HCT116 (cell line): ENCODE results near the gene CGNL1. TPM values are rescaled to one million over a fixed set of nuclear protein-coding genes. Genes with fewer than 3 reads are reported as not detected.

ENCODE experiments used
- ATAC-seq: fragments of 200-7000 bp; cut with Tn5 transposase; 2 replicates; pipeline ENCODE4 v1.9.1; 2020; ENCODE audit warnings: mild to moderate bottlenecking, moderate library complexity
- BruUV-seq: library from RNA; stranded (reverse); fragments of 400-500 nt; replicated peaks from 2 replicates; lab custom pipeline; 2021; lab: Mats Ljungman, UMichigan
- CTCF ChIA-PET: fragments of 300-600 bp; sonication (Branson Sonifier 250); formaldehyde crosslinking; loops from one replicate; lab custom pipeline; 2021; ENCODE audit warnings: antibody characterized with exemption; lab: Charles Lee
- POLR2A ChIA-PET: fragments of 300-600, 350-600 bp; sonication (Branson Sonifier 250); formaldehyde crosslinking; loops from one replicate; lab custom pipeline; 2021; ENCODE audit warnings: antibody characterized with exemption; lab: Charles Lee
- RAD21 ChIA-PET, 2 experiments: fragments of 300-600 bp; sonication (Branson Sonifier 250); formaldehyde crosslinking; loops; one replicate each; lab custom pipeline; 2023; ENCODE audit warnings: low total read pairs in 2 of 2; ENCODE audit not compliant: uncharacterized antibody in 2 of 2, unreplicated experiment in 2 of 2, low non-redundant PET in 1 of 2; lab: Charles Lee
- DNase-seq: peaks from one replicate; pipeline ENCODE4 v3.0.0-alpha.2; 2010; ENCODE audit warnings: low read depth, low spot score
- H2AFZ ChIP-seq: fragments of 200-600 bp; shearing (Covaris generic), sonication (generic); 2 replicates; pipeline ENCODE4 v1.6.1; 2017; ENCODE audit warnings: low read depth, mixed run types, mixed read lengths, antibody characterized with exemption, low read length; ENCODE audit not compliant: poor library complexity, severe bottlenecking
- H3K27ac ChIP-seq: 2 replicates; pipeline ENCODE4 v1.5.1; 2012; ENCODE audit warnings: low read depth, low read length
- H3K27me3 ChIP-seq: fragments of 200-600 bp; sonication (generic); 2 replicates; pipeline ENCODE4 v1.6.1; 2016; ENCODE audit warnings: mixed run types, low read length, mixed read lengths; ENCODE audit not compliant: insufficient read depth
- H3K36me3 ChIP-seq, 2 experiments: fragments of 200-500 bp in 1 of 2; fragments of 200-600 bp in 1 of 2; sonication (Bioruptor generic) in 1 of 2; sonication (generic) in 1 of 2; 2 replicates each; pipeline versions ENCODE4 v1.5.1 to v1.6.1; 2014 to 2016; ENCODE audit warnings: low read length in 2 of 2, inconsistent platforms in 1 of 2, mixed read lengths in 1 of 2, mixed run types in 1 of 2; ENCODE audit not compliant: insufficient read depth in 2 of 2, control insufficient read depth in 1 of 2
- H3K4me1 ChIP-seq, 2 experiments: fragments of 200-600 bp in 1 of 2; sonication (generic) in 1 of 2; 2 replicates each; pipeline versions ENCODE4 v1.5.1 to v1.6.1; 2012 to 2017; ENCODE audit warnings: low read length in 2 of 2, inconsistent platforms in 1 of 2, mild to moderate bottlenecking in 1 of 2, mixed read lengths in 1 of 2, mixed run types in 1 of 2, moderate library complexity in 1 of 2; ENCODE audit not compliant: insufficient read depth in 2 of 2, control insufficient read depth in 1 of 2
- H3K4me2 ChIP-seq: fragments of 200-600 bp; sonication (generic); 2 replicates; pipeline ENCODE4 v1.6.1; 2017; ENCODE audit warnings: mixed run types, low read length, mixed read lengths
- H3K4me3 ChIP-seq, 2 experiments: fragments of 200-600 bp in 1 of 2; sonication (generic) in 1 of 2; replicated peaks in 1 of 2; 2 replicates each; pipeline ENCODE4 v1.5.1; 2011 to 2016; ENCODE audit warnings: low read length in 2 of 2, control low read depth in 1 of 2, low read depth in 1 of 2, mild to moderate bottlenecking in 1 of 2, mixed read lengths in 1 of 2, mixed run types in 1 of 2
- H3K79me2 ChIP-seq: fragments of 200-600 bp; sonication (generic); 2 replicates; pipeline ENCODE4 v1.6.1; 2017; ENCODE audit warnings: mild to moderate bottlenecking, mixed run types, low read length, moderate library complexity, mixed read lengths; ENCODE audit not compliant: insufficient read depth
- H3K9ac ChIP-seq: fragments of 200-600 bp; sonication (generic); 2 replicates; pipeline ENCODE4 v1.6.1; 2016; ENCODE audit warnings: low read length, mixed read lengths
- H3K9me2 ChIP-seq: fragments of 200-600 bp; sonication (generic), shearing (Covaris generic); 2 replicates; pipeline ENCODE4 v1.6.1; 2017; ENCODE audit warnings: mixed run types, mild to moderate bottlenecking, moderate library complexity; ENCODE audit not compliant: insufficient read depth
- H3K9me3 ChIP-seq, 2 experiments: fragments of 200-500 bp in 1 of 2; fragments of 200-600 bp in 1 of 2; sonication (Bioruptor generic) in 1 of 2; sonication (generic) in 1 of 2; 2 replicates each; pipeline ENCODE4 v1.6.1; 2014 to 2017; ENCODE audit warnings: low read length in 2 of 2, mixed read lengths in 2 of 2, inconsistent platforms in 1 of 2, low read depth in 1 of 2, mild to moderate bottlenecking in 1 of 2, mixed run types in 1 of 2, moderate library complexity in 1 of 2; ENCODE audit not compliant: control insufficient read depth in 1 of 2, insufficient read depth in 1 of 2
- H4K20me1 ChIP-seq: fragments of 200-600 bp; sonication (generic), shearing (Covaris generic); 2 replicates; pipeline ENCODE4 v1.6.1; 2017; ENCODE audit warnings: mixed run types, mild to moderate bottlenecking, moderate library complexity; ENCODE audit not compliant: insufficient read depth
- ELF1 ChIP-seq: IDR thresholded peaks from 2 replicates; pipeline ENCODE4 v1.6.1; 2012; ENCODE audit warnings: low read depth, borderline replicate concordance
- EZH2 ChIP-seq: fragments of 200-600 bp; sonication (generic); IDR thresholded peaks from 2 replicates; pipeline ENCODE4 v1.6.1; 2017; ENCODE audit warnings: antibody characterized with exemption, mixed run types
- FOSL1 ChIP-seq: IDR thresholded peaks from 2 replicates; pipeline ENCODE4 v1.6.1; 2012; ENCODE audit warnings: low read depth
- JUND ChIP-seq: IDR thresholded peaks from 2 replicates; pipeline ENCODE4 v1.6.1; 2012
- POLR2A ChIP-seq: IDR thresholded peaks from 2 replicates; pipeline ENCODE4 v1.7.0; 2011; ENCODE audit warnings: borderline replicate concordance; ENCODE audit not compliant: insufficient read depth, insufficient read length; ENCODE audit errors: extremely low read depth
- SIN3A ChIP-seq: IDR thresholded peaks from 2 replicates; pipeline ENCODE4 v1.6.1; 2012; ENCODE audit warnings: low read depth
- SP1 ChIP-seq: IDR thresholded peaks from 2 replicates; pipeline ENCODE4 v1.6.1; 2012; ENCODE audit warnings: low read depth
- SRF ChIP-seq: IDR thresholded peaks from 2 replicates; pipeline ENCODE4 v1.6.1; 2012; ENCODE audit warnings: low read depth
- YY1 ChIP-seq: IDR thresholded peaks from 2 replicates; pipeline ENCODE4 v1.6.1; 2011; ENCODE audit warnings: low read length, low read depth, moderate library complexity, mild to moderate bottlenecking; ENCODE audit not compliant: insufficient replicate concordance; ENCODE audit errors: extremely low read depth
- intact Hi-C: fragments of 100-400 bp; cut with micrococcal nuclease; formaldehyde crosslinking; loops from 2 replicates; pipeline ENCODE4 v1.10.0; 2022
- total RNA-seq: library from RNA; stranded (reverse); gene quantifications from one replicate; pipeline ENCODE4 v1.2.1, GENCODE V29; 2021; ENCODE audit not compliant: unreplicated experiment
- TF ChIP-seq, protein P1 (sequence below): IDR thresholded peaks from 2 replicates; pipeline ENCODE4 v1.6.1; 2012; ENCODE audit warnings: low read depth
- TF ChIP-seq, protein P2 (sequence below): IDR thresholded peaks from 2 replicates; pipeline ENCODE4 v1.6.1; 2012
- TF ChIP-seq, protein P3 (sequence below): IDR thresholded peaks from 2 replicates; pipeline ENCODE4 v1.6.1; 2012

Gene CGNL1
- total RNA-seq, 1 experiment from 2014 or later: 2.2 TPM

DNA sequence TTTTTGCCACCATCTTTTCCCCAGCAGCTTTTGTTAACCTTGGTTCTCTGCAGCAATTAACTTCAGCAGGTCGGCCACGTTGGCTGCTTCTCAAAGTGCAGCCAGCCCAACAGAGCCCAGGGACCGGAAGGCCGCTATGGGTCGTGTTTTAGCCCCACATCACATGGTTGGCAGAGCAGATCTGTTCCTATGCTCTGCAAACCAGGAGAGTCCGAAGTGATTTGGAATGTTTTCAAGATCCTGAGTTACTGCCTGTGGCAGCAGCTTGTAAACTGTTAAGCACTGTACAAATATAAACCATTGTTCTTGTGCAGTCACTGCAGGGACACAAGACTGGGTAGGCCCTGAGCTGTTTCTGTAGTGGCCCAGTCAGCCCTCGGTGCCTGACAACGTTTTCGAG, 145.8 kb downstream of the CGNL1 start:
- H3K27ac ChIP-seq: no peak overlapping the region
- H3K9ac ChIP-seq: no peak overlapping the region
- no peaks in the 10 kb centered on the region for H3K27me3 ChIP-seq
- H3K79me2 ChIP-seq: no peaks in the 10 kb centered on the region
- ChIA-PET POLR2A (no interaction called here), RAD21 (no interaction called here)
- H3K4me3 ChIP-seq: no peak overlapping the region
- DNase-seq: no peak
- H3K9me3 ChIP-seq: no peaks in the 10 kb centered on the region
- no peak overlapping the region for H3K4me2 ChIP-seq
- no peaks in the 10 kb centered on the region for H3K9me2 ChIP-seq
- no peak for TF ChIP-seq POLR2A
- no peak for TF ChIP-seq YY1
- no peak for TF ChIP-seq FOSL1
- no peak for TF ChIP-seq SRF
- TF ChIP-seq JUND: no peak
- TF ChIP-seq ELF1: no peak
- TF ChIP-seq, protein P1, sequence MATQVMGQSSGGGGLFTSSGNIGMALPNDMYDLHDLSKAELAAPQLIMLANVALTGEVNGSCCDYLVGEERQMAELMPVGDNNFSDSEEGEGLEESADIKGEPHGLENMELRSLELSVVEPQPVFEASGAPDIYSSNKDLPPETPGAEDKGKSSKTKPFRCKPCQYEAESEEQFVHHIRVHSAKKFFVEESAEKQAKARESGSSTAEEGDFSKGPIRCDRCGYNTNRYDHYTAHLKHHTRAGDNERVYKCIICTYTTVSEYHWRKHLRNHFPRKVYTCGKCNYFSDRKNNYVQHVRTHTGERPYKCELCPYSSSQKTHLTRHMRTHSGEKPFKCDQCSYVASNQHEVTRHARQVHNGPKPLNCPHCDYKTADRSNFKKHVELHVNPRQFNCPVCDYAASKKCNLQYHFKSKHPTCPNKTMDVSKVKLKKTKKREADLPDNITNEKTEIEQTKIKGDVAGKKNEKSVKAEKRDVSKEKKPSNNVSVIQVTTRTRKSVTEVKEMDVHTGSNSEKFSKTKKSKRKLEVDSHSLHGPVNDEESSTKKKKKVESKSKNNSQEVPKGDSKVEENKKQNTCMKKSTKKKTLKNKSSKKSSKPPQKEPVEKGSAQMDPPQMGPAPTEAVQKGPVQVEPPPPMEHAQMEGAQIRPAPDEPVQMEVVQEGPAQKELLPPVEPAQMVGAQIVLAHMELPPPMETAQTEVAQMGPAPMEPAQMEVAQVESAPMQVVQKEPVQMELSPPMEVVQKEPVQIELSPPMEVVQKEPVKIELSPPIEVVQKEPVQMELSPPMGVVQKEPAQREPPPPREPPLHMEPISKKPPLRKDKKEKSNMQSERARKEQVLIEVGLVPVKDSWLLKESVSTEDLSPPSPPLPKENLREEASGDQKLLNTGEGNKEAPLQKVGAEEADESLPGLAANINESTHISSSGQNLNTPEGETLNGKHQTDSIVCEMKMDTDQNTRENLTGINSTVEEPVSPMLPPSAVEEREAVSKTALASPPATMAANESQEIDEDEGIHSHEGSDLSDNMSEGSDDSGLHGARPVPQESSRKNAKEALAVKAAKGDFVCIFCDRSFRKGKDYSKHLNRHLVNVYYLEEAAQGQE: no peak
- no peak for TF ChIP-seq SP1
- TF ChIP-seq, protein P2, sequence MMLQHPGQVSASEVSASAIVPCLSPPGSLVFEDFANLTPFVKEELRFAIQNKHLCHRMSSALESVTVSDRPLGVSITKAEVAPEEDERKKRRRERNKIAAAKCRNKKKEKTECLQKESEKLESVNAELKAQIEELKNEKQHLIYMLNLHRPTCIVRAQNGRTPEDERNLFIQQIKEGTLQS: no peak
- TF ChIP-seq EZH2: no peak
- no peak for TF ChIP-seq SIN3A
- TF ChIP-seq, protein P3, sequence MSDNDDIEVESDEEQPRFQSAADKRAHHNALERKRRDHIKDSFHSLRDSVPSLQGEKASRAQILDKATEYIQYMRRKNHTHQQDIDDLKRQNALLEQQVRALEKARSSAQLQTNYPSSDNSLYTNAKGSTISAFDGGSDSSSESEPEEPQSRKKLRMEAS: no peak
- TF ChIP-seq, all 23 proteins: peak for 0
- no peaks in the 10 kb centered on the region for H3K36me3 ChIP-seq
- intact Hi-C loops: no loop called here
- no peak for ATAC-seq
- CTCF ChIA-PET: interaction anchor here (1.5 kb wide), 1 partner anchor 20 kb away, joined by 4 read pairs; no protein-coding TSS in a partner anchor
- BruUV-seq: no TSS peak
- no peaks in the 10 kb centered on the region for H4K20me1 ChIP-seq
- H3K4me1 ChIP-seq: peaks cover 0 to 2% of the 10 kb centered on the region in 2 experiments; a peak in 1 of 4 replicates
- H2AFZ ChIP-seq: no peak overlapping the region
